Natural killer cell (primary cell): Measurements from ENCODE around the gene FOXA3. TPM values are rescaled to one million over a fixed set of nuclear protein-coding genes. Genes with fewer than 3 reads are reported as not detected.

Experiments used
- ATAC-seq, 3 donors: fragments of 150-1000 bp in 2 of 3; fragments of 200-7000 bp in 1 of 3; cut with Tn5 transposase; 1 replicate in 1 of 3; 2 replicates in 2 of 3; pipeline ENCODE4 v1.10.0; 2021; ENCODE audit warnings: mild to moderate bottlenecking in 2 of 3, moderate library complexity in 2 of 3
- DNase-seq, 2 donors: peaks; one replicate each; pipeline versions ENCODE4 v3.0.0 to v3.0.0-alpha.2; 2013 to 2021; ENCODE audit warnings: mixed read lengths in 1 of 2
- H3K27ac ChIP-seq: one replicate; pipeline ENCODE4 v1.5.1; 2013; ENCODE audit warnings: mild to moderate bottlenecking, low read length
- H3K27me3 ChIP-seq: one replicate; pipeline ENCODE4 v1.6.1; 2013; ENCODE audit warnings: low read length; ENCODE audit not compliant: control insufficient read depth, insufficient read depth
- H3K36me3 ChIP-seq: one replicate; pipeline ENCODE4 v1.6.1; 2013; ENCODE audit warnings: low read length; ENCODE audit not compliant: control insufficient read depth, insufficient read depth
- H3K4me1 ChIP-seq: one replicate; pipeline ENCODE4 v1.6.1; 2013; ENCODE audit warnings: low read length; ENCODE audit not compliant: control insufficient read depth, insufficient read depth
- H3K4me3 ChIP-seq: one replicate; pipeline ENCODE4 v1.5.1; 2013; ENCODE audit warnings: low read length
- H3K9me3 ChIP-seq: one replicate; pipeline ENCODE4 v1.6.1; 2013; ENCODE audit warnings: low read length; ENCODE audit not compliant: control insufficient read depth, insufficient read depth
- H3K27ac Mint-ChIP-seq, 2 donors: one replicate each; pipeline ENCODE4 v1.8.0; 2022; ENCODE audit warnings: mild to moderate bottlenecking in 2 of 2, mixed read lengths in 2 of 2, moderate library complexity in 1 of 2
- H3K27me3 Mint-ChIP-seq, 2 donors: one replicate each; pipeline ENCODE4 v1.8.0; 2022; ENCODE audit warnings: low read depth in 2 of 2, mixed read lengths in 2 of 2
- H3K36me3 Mint-ChIP-seq: one replicate; pipeline ENCODE4 v1.8.0; 2022; ENCODE audit warnings: mixed read lengths
- H3K4me1 Mint-ChIP-seq, 2 donors: one replicate each; pipeline ENCODE4 v1.8.0; 2022; ENCODE audit warnings: mixed read lengths in 2 of 2
- H3K4me3 Mint-ChIP-seq: one replicate; pipeline ENCODE4 v1.8.0; 2022; ENCODE audit warnings: mild to moderate bottlenecking, moderate library complexity, mixed read lengths
- H3K9me3 Mint-ChIP-seq, 2 donors: one replicate each; pipeline ENCODE4 v1.8.0; 2022; ENCODE audit warnings: mixed read lengths in 2 of 2
- WGBS: methylation state at CpG from one replicate; pipeline ENCODE4 v1.1.7; 2013; ENCODE audit warnings: missing lambda C conversion rate; ENCODE audit not compliant: insufficient coverage; 5-methylcytosine and 5-hydroxymethylcytosine counted together
- intact Hi-C: fragments of 100-400 bp; cut with micrococcal nuclease; formaldehyde crosslinking; loops from one replicate; pipeline ENCODE4 v1.14.2; 2022
- total RNA-seq, 4 donors: library from RNA; stranded (reverse); fragments of 120-200 nt in 1 of 4; gene quantifications; one replicate each; pipeline versions ENCODE4 v1.2.3 to v1.2.4, GENCODE V29; 2013 to 2022
- TF ChIP-seq, protein P1 (sequence below): fragments of 200-600 bp; IDR thresholded peaks from one replicate; pipeline ENCODE4 v1.8.0; 2022; ENCODE audit warnings: antibody characterized with exemption

The FOXA3 gene
- total RNA-seq, 3 donors from 2014 or later (not counting 1 experiment from before 2014, with no cell fraction given): not detected

DNA sequence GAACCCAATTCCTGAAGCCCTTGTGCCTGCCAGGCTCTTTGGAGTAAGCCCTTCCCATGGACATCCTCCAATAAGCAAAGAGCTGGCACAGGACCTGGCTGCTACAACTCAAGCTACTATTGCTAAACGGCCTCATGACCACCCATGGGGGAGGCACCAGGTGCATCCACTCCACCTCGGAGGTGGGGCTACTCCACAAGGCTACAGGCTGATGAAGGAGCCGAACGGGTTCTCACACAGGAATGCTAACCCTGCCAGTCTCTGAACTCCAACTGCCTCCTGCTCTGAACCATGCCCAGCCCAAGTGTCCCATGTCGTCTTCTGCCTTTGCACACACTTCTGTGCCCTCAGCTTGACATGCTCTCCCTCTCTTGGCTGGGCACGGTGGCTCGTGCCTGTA, 11.1 kb upstream of the FOXA3 start:
- Mint-ChIP-seq H3K27me3 (no peaks in the 10 kb centered on the region), H3K9me3 (no peaks in the 10 kb centered on the region), H3K27ac (no peak overlapping the region), H3K36me3 (peaks cover 9% of the 10 kb centered on the region), H3K4me1 (peaks cover 0 to 12% of the 10 kb centered on the region in 2 donors), H3K4me3 (no peak overlapping the region)
- WGBS: 95% methylated on average over 7 of the region's 7 CpGs
- TF ChIP-seq, protein P1, sequence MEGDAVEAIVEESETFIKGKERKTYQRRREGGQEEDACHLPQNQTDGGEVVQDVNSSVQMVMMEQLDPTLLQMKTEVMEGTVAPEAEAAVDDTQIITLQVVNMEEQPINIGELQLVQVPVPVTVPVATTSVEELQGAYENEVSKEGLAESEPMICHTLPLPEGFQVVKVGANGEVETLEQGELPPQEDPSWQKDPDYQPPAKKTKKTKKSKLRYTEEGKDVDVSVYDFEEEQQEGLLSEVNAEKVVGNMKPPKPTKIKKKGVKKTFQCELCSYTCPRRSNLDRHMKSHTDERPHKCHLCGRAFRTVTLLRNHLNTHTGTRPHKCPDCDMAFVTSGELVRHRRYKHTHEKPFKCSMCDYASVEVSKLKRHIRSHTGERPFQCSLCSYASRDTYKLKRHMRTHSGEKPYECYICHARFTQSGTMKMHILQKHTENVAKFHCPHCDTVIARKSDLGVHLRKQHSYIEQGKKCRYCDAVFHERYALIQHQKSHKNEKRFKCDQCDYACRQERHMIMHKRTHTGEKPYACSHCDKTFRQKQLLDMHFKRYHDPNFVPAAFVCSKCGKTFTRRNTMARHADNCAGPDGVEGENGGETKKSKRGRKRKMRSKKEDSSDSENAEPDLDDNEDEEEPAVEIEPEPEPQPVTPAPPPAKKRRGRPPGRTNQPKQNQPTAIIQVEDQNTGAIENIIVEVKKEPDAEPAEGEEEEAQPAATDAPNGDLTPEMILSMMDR: no peak
- intact Hi-C loops: no loop called here
- no peak for DNase-seq
- H3K27me3 ChIP-seq: no peaks in the 10 kb centered on the region
- H3K9me3 ChIP-seq: no peaks in the 10 kb centered on the region
- no peak for ATAC-seq
- H3K4me3 ChIP-seq: no peak overlapping the region
- peaks cover 48% of the 10 kb centered on the region for H3K36me3 ChIP-seq
- no peak overlapping the region for H3K27ac ChIP-seq
- H3K4me1 ChIP-seq: no peaks in the 10 kb centered on the region

DNA sequence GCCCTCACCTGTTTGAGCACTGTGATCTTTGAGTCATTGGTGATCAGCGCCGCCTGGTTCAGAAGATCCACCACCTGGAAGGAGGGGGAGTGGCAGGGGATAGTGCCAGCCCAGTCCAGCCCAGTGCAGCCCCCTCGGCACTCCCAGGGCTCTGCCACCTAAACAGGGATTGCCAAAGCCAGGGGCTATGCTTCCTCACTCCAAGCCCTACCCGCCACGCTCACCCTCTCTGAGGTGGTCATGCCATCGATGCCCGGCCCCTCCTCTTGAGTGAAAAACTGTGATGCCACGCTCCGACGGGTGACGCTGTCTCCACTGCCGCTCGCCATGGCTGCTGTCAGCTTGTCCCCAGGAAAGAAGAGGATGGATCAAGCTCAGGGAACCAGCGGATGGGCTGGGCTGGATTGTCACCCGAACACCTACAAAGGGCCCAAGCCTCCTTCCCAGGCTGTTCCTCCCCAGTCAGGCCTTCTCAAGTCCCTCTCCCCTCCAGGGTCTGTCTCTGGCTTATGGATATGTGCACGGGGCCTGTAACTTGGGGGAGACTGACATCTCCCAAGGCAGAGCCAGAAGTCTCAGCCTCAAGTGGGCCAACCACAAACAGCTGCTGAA, 9.9 kb upstream of the FOXA3 start:
- H3K27ac ChIP-seq: no peak overlapping the region
- no peak overlapping the region for H3K4me3 ChIP-seq
- H3K4me1 Mint-ChIP-seq: peaks cover 0 to 17% of the 10 kb centered on the region in 2 donors
- H3K36me3 ChIP-seq: peaks cover 44% of the 10 kb centered on the region
- DNase-seq (no peak), ATAC-seq (no peak)
- TF ChIP-seq, protein P1: no peak
- peaks cover 9% of the 10 kb centered on the region for H3K36me3 Mint-ChIP-seq
- H3K27ac Mint-ChIP-seq: no peak overlapping the region
- no peaks in the 10 kb centered on the region for H3K27me3 Mint-ChIP-seq
- H3K4me3 Mint-ChIP-seq: no peak overlapping the region
- H3K4me1 ChIP-seq: no peaks in the 10 kb centered on the region
- H3K9me3 ChIP-seq: no peaks in the 10 kb centered on the region
- H3K9me3 Mint-ChIP-seq: no peaks in the 10 kb centered on the region
- 97% methylated on average over 16 of the region's 16 CpGs for WGBS
- no peaks in the 10 kb centered on the region for H3K27me3 ChIP-seq
- intact Hi-C loops: no loop called here

- H3K27me3 ChIP-seq: peaks cover 11% of the 10 kb centered on the region
- no peaks in the 10 kb centered on the region for H3K9me3 ChIP-seq
- Mint-ChIP-seq H3K27me3 (peaks cover 16 to 21% of the 10 kb centered on the region in 2 donors), H3K27ac (peak overlapping the region; percentile 34 to 67), H3K4me1 (peaks cover 21 to 43% of the 10 kb centered on the region in 2 donors), H3K9me3 (no peaks in the 10 kb centered on the region), H3K36me3 (no peaks in the 10 kb centered on the region), H3K4me3 (peak overlapping the region; percentile 55)
- no peak overlapping the region for H3K27ac ChIP-seq
- no peak for ATAC-seq
- TF ChIP-seq, protein P1: no peak
- no peak for DNase-seq
- intact Hi-C loops: loop anchor here (10.0 kb wide), 2 partner anchors 86 to 404 kb away; no protein-coding TSS in a partner anchor
- H3K4me1 ChIP-seq: peaks cover 24% of the 10 kb centered on the region
- peaks cover 7% of the 10 kb centered on the region for H3K36me3 ChIP-seq
- 96% methylated on average over 10 of the region's 15 CpGs for WGBS
- H3K4me3 ChIP-seq: no peak overlapping the region
These were observed 3.5 kb upstream of the FOXA3 start for GRCh38 chr19:45860359-45861259.
